Placental pericyte (primary cell): Measurements from ENCODE around the gene GAA. TPM values are rescaled to one million over a fixed set of nuclear protein-coding genes. Genes with fewer than 3 reads are reported as not detected.

ENCODE experiments used
- small RNA-seq: library from RNA; depleted of rRNA; stranded (forward); fragments of <200 nt; gene quantifications from one replicate; pipeline ENCODE3, GENCODE V24; 2012; ENCODE audit warnings: low replicate concordance
- total RNA-seq: library from RNA; depleted of rRNA; stranded (reverse); fragments of >200 nt; gene quantifications from 2 replicates; pipeline ENCODE4 v1.2.3, GENCODE V29; 2012

Gene GAA
- 12.3 and 54.7 TPM in 2 replicates for total RNA-seq

DNA sequence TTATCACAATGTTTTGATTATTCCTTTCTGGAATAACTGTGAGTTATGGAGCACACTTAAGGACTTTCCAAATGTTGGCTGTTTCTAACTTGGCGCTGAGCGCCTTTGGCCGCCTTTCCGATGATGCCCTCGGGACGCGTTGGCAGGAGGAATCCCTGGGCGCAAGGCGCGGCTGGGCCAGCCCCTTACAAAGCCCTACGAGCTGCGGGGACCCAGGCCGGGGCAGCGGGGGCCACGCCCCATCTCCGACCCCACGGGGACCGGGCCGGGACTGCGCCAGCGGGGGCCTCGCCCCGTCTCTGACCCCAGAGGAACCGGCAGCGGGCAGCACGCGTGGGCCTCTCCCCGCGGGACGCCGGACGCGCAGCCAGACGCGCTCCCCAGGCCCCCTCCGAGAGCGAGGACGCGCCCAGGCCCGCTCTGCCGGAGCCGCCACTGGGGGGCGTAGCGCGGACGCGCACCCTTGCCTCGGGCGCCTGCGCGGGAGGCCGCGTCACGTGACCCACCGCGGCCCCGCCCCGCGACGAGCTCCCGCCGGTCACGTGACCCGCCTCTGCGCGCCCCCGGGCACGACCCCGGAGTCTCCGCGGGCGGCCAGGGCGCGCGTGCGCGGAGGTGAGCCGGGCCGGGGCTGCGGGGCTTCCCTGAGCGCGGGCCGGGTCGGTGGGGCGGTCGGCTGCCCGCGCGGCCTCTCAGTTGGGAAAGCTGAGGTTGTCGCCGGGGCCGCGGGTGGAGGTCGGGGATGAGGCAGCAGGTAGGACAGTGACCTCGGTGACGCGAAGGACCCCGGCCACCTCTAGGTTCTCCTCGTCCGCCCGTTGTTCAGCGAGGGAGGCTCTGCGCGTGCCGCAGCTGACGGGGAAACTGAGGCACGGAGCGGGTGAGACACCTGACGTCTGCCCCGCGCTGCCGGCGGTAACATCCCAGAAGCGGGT is at the start of gene GAA:
TSS of gene GAA (plus strand) at position 571 of the 935 bp plus-strand sequence. CDS start 3,006 bp downstream, outside the sequence.

DNA sequence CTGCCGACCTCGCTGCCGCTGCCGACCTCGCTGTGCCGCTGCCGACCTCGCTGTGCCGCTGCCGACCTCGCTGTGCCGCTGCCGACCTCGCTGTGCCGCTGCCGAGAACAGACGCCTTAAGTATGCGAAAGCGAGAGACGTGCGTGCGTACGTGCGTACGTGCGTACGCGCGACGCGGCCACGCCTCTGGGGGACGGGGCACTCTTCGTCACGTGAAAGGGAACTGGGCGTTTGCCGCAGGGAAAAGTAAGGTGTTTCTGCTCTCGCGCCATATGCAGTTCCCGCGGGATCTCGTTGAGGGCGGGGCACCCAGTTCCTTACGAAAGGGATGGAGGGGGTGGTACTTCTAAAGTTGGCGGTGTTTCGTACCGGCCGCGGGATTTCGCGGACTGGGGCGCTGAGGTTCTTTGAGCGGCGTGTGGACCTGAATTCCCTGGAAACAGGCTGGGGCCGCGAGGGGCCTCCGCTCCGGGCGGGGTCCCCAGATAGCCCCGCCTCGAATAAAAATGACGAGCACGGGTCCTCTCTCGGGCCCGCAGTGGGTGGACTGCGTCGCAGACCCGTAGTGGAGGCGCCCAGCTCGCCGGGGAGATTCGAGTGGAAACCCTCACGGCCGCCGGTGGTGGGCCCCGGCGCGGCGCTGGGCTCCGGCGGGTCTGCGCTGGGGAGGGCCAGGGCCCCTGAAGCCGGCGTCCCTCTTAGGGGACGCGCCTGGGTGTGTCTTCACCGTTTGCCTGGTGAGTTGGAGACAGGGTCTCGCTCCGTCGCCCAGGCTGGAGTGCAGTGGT is 45.8 kb downstream of the GAA start, which contains the start of gene EIF4A3:
TSS of gene EIF4A3 (minus strand) at position 94 of the 788 bp plus-strand sequence. CDS start 167 bp downstream, outside the sequence.

Small RNA genes lying within 50 kb of the gene (small RNA-seq; reads per million reads assigned to genes)
- not detected for gene AC087741.2
- gene MIR1268B, result not detected

Other genes with a start within 250 kb of the GAA start
- 38.1 and 46.0 TPM in 2 replicates for gene TBC1D16, start 65.7 kb upstream of the GAA start, total RNA-seq
- gene CCDC40, start 64.9 kb upstream of the GAA start, total RNA-seq, result 3.0 and 6.3 TPM in 2 replicates
- gene EIF4A3, start 45.5 kb downstream of the GAA start, total RNA-seq, result 114 and 178 TPM in 2 replicates
- 0.43 and 0.44 TPM in 2 replicates for gene CARD14, start 68.4 kb downstream of the GAA start, total RNA-seq
- 10.3 and 40.0 TPM in 2 replicates for gene SGSH, start 118.8 kb downstream of the GAA start, total RNA-seq
- gene SLC26A11, start 118.8 kb downstream of the GAA start, total RNA-seq, result 12.9 and 17.5 TPM in 2 replicates
- 103 and 141 TPM in 2 replicates for gene RNF213, start 159.3 kb downstream of the GAA start, total RNA-seq